Liver (tissue), 3 donors: Measurements from ENCODE around the gene PFN2.

Source experiments
- EGR1 ChIP-seq, 2 donors: IDR thresholded peaks; 2 replicates each; pipeline ENCODE4 v1.6.1; 2016 to 2018; ENCODE audit warnings: antibody characterized with exemption in 2 of 2, low read depth in 2 of 2
- FOXA1 ChIP-seq: IDR thresholded peaks from 2 replicates; pipeline ENCODE4 v1.6.1; 2016; ENCODE audit warnings: antibody characterized with exemption
- GABPA ChIP-seq, 2 donors: IDR thresholded peaks in 1 of 2; conservative IDR thresholded peaks in 1 of 2; 2 replicates each; pipeline ENCODE4 v1.6.1; 2016; ENCODE audit warnings: antibody characterized with exemption in 2 of 2, mild to moderate bottlenecking in 1 of 2, moderate library complexity in 1 of 2
- RAD21 ChIP-seq, 2 donors: IDR thresholded peaks; 2 replicates each; pipeline ENCODE4 v1.6.1; 2016; ENCODE audit warnings: antibody characterized with exemption in 2 of 2, mild to moderate bottlenecking in 2 of 2
- SP1 ChIP-seq: IDR thresholded peaks from 2 replicates; pipeline ENCODE4 v1.6.1; 2018; ENCODE audit warnings: antibody characterized with exemption, mild to moderate bottlenecking
- TAF1 ChIP-seq: conservative IDR thresholded peaks from 2 replicates; pipeline ENCODE4 v1.6.1; 2016; ENCODE audit warnings: antibody characterized with exemption, mild to moderate bottlenecking
- YY1 ChIP-seq: IDR thresholded peaks from 2 replicates; pipeline ENCODE4 v1.6.1; 2016; ENCODE audit warnings: antibody characterized with exemption, mild to moderate bottlenecking
- TF ChIP-seq, protein P1 (sequence below): fragments of 150-350 bp; IDR thresholded peaks from 2 replicates; pipeline ENCODE4 v1.5.1; 2017; ENCODE audit warnings: improper control_type of control experiment, low read depth, low read length; ENCODE audit not compliant: missing input control
- TF ChIP-seq, protein P2 (sequence below): IDR thresholded peaks from 2 replicates; pipeline ENCODE4 v1.6.1; 2016; ENCODE audit warnings: antibody characterized with exemption
- TF ChIP-seq, protein P3 (sequence below): IDR thresholded peaks from 2 replicates; pipeline ENCODE4 v1.6.1; 2016; ENCODE audit warnings: antibody characterized with exemption
- TF ChIP-seq, protein P4 (sequence below): IDR thresholded peaks from 2 replicates; pipeline ENCODE4 v1.6.1; 2016; ENCODE audit warnings: antibody characterized with exemption
- donor health status: healthy.
- donor health status: healthy.

DNA sequence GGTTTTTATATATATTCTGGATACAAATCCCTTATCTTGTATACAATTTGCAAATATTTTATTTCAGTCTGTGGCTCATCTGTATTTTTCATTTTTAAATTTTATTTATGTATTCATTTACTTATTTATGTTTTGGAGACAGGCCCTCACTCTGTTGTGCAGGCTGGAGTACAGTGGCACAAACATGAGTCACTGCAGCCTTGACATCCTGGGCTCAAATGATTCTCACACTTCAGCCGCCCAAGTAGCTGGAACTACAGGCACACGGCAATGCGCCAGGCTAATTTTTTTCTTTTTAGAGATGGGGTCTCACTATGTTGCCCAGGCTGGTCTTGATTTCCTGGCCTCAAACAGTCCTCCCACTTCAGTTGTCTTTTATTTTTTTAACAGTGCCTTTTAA, 50.6 kb downstream of the PFN2 start:
- TF ChIP-seq FOXA1 (no peak), SP1 (no peak), GABPA (IDR thresholded peaks at IDR 0.05 in 1 of 2, conservative IDR thresholded peaks at IDR 0.05 in 1 of 2) (no peak), TAF1 (no peak), RAD21 (IDR thresholded peaks at IDR 0.05) (no peak), YY1 (no peak), EGR1 (IDR thresholded peaks at IDR 0.05; ENCODE audit: low read depth in 2 of 2) (no peak)
- TF ChIP-seq, protein P1, sequence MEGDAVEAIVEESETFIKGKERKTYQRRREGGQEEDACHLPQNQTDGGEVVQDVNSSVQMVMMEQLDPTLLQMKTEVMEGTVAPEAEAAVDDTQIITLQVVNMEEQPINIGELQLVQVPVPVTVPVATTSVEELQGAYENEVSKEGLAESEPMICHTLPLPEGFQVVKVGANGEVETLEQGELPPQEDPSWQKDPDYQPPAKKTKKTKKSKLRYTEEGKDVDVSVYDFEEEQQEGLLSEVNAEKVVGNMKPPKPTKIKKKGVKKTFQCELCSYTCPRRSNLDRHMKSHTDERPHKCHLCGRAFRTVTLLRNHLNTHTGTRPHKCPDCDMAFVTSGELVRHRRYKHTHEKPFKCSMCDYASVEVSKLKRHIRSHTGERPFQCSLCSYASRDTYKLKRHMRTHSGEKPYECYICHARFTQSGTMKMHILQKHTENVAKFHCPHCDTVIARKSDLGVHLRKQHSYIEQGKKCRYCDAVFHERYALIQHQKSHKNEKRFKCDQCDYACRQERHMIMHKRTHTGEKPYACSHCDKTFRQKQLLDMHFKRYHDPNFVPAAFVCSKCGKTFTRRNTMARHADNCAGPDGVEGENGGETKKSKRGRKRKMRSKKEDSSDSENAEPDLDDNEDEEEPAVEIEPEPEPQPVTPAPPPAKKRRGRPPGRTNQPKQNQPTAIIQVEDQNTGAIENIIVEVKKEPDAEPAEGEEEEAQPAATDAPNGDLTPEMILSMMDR = no peak
- TF ChIP-seq, protein P2, sequence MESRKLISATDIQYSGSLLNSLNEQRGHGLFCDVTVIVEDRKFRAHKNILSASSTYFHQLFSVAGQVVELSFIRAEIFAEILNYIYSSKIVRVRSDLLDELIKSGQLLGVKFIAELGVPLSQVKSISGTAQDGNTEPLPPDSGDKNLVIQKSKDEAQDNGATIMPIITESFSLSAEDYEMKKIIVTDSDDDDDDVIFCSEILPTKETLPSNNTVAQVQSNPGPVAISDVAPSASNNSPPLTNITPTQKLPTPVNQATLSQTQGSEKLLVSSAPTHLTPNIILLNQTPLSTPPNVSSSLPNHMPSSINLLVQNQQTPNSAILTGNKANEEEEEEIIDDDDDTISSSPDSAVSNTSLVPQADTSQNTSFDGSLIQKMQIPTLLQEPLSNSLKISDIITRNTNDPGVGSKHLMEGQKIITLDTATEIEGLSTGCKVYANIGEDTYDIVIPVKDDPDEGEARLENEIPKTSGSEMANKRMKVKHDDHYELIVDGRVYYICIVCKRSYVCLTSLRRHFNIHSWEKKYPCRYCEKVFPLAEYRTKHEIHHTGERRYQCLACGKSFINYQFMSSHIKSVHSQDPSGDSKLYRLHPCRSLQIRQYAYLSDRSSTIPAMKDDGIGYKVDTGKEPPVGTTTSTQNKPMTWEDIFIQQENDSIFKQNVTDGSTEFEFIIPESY = no peak
- TF ChIP-seq, protein P3, sequence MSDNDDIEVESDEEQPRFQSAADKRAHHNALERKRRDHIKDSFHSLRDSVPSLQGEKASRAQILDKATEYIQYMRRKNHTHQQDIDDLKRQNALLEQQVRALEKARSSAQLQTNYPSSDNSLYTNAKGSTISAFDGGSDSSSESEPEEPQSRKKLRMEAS = no peak
- TF ChIP-seq, protein P4, sequence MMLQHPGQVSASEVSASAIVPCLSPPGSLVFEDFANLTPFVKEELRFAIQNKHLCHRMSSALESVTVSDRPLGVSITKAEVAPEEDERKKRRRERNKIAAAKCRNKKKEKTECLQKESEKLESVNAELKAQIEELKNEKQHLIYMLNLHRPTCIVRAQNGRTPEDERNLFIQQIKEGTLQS = no peak
